NCI-H2171 treated with DMSO at 0.1 percent for 48 hours (cell line): Measurements from ENCODE around the gene AJAP1.
A peak's percentile ranks its signal among the peaks of the same experiment; 100 is the strongest.

Source experiments
- DNase-seq: peaks from one replicate; lab custom pipeline; 2025; lab: John Stamatoyannopoulos, UW

The AJAP1 gene

DNA sequence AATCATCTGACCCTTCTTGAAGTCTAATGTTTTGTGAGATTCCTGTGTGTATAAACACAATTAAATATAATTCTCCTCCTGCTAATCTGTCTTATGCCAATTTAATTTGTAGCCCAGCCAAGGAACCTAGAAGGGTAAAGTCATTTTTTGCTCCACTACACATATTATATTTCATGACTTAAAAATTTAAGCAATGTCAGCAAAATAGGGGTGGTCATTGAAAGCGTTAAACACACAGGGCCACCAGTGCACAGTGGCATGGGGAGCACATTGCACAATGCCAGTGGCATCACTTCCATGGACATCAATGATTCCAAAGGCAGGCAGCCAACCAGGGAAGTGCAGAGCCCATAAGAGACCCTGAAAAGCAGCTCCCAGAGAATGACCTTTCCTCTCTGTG, 166.1 kb downstream of the AJAP1 start:
- DNase-seq = no peak

DNA sequence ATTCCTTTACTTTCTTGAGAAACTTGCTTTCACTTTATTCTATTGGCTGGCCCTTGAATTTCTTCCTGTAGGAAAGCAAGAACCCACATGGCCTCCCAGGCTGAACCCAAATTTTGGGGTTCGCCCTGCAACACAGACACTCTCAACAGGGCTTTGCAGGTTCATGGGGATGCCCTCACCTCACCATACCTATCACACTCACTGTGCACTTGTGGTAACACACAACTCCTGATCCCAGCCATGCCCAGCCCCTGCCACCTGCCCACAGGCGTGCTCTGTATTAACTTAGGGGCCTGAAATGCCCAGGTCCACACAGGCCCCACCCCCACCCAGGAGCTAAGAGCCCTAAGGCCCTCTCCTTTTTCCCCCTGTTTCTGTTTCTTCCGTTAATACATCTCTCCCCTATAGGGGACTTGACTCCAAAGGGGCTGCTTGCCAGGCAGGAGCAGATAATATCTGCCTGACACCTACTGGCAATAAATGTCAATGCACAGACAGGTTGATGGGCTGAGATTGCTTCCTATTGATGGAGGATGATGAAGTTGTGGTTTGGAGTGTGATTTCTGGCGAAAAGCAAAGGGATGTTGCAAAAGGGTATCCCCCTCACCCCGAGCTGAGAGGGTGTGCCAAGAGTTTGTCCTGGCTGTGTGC, 171.5 kb downstream of the AJAP1 start:
- DNase-seq = peak; percentile 59

DNA sequence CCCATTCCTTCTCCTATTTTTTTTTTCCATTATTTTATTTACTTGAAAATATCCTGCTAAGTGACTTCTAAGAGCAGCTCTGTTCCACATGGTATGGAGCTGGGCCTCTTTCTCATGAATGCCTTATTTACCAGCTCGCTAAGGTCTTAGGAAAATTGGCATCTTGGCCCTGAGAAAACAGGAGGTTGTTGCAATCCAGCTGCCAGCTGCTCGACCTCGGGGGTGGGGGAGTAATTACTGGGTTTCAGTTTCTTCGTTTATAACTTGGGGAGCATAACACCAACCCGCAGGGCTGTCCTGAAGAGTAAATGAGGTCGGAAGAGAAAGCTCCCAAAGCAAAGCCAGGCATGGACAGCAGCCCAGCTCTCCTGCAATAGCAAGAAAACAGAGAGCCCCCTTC, 176.3 kb downstream of the AJAP1 start:
- DNase-seq = peak; percentile 40

DNA sequence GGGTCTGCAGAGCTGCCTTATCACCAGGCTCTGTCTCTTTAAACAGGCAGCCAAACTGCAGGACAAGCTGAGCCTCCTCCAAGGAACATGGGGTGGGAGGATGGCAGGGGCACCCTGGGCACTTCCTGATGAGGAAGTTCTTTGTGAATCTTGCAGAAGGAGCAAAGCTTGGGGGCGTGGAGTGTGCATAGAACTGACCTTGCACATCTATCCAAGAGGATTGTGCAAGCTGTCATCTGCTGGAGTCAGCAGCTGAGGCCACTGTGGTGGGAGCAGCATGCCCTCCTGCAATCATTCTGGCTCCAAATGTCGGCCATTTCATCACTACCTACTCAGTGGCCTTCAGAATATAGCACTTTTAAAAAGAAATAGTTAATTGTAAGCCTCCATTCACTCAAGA, 182.2 kb downstream of the AJAP1 start:
- no peak for DNase-seq

DNA sequence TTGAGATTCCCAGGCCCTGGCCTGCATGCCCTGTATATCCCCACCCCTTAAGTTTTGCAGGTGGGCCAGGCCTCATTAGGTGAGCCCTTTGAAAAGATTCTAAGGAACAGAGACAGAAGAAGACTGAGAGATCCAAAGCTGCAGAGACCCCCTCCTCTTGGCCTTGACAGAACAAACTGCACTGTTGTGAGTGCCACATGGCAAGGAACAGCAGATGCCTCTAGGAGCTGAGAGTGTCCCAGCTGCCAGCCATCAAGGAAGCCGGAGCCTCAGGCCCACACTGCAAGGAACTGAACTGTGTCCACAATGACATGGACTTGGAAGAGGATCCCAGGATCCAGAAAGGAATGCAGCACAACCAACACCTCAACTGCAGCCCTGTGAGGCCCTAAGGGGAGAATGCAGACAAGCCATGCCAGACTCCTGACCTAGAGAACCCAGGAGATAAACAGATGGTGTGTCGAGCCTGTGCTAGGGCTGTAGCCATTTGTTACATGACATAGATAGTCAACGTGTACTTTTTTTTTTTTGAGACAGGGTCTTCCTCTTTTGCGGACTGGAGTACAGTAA, 182.7 kb downstream of the AJAP1 start:
- DNase-seq = no peak

DNA sequence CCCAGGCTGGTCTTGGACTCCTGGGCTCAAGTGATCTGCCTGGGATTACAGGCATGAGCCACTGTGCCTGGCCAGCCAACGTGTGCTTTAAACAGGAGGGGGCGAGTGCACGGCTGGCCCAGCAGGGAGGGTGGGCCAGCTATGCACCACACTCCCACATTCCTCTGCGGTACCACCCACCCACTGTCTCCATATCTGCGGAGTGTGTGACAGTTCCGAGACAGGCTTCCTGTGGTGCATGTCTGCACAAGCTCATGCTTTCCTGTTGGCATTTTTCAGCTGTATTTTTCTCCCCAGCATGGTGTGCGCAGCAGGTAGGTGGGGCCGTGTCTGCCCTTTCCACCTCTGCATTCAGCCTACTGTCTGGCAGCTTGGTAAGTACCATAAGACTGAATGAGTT, 183.3 kb downstream of the AJAP1 start:
- no peak for DNase-seq

DNA sequence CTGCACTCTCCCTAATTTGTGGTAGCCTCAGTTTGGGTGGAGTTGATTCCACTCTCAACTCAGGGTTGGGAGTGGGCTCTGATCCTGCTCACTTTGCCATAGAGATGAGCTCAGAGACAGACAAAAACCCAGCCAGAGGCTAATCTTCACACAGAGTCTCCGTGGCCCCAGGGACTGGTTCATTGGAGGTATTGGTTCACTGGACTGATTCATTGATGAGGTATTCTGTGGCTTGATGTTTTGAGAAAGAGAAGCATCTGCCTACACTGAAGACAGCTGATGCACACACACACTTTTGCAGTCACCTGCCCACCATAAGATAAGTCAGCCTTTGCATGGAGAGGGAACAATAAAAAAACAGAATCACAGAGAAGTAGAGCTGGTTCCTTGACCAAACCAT, 183.8 kb downstream of the AJAP1 start:
- no peak for DNase-seq
